HG03280 (cell line): ENCODE measurements around the gene MTAP.

Experiments
- ATAC-seq: cut with Tn5 transposase; IDR thresholded peaks from one replicate; pipeline ENCODE4 v1.9.1; 2021; ENCODE audit warnings: mild to moderate bottlenecking, moderate library complexity; ENCODE audit not compliant: unreplicated experiment

The MTAP gene

DNA sequence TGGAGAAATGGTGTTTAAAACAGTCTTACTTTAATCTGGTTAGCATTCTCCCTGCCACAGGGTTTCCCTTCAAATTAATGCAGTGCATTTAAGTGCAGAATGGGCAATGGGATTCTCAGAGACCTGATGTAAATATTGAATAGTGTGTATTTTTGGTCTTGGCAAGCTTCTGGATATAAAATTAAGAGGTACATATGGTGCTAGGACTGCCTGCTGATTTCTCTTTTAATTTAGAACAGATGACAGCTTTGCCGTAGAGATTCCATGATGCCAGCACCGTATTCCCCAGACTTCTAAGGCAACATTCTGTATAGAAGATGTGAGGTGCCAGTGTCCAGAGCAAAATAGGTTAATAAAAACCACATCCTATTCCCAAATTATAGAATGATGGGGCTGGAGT is 1.9 kb downstream of the MTAP start:
- ATAC-seq, result no peak

DNA sequence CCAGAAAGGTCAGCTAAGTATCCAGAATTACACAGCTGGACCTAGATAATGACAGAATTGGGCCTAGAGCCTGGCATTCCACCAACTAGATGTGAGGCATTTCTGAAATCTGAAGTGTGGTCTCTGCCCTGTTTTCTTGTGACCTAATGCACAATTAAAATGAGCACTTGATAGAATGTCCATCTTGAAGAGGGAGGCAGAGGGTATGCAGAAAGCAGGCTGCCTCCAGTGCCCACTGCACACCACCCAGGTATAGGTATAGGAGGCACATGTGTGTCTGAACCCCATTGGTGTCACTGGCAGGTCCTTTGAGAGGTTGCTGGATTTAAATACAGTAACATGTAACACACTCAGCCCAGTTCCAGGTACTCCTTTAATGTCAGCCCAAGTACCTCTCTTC is 2.4 kb downstream of the MTAP start:
- ATAC-seq, result no peak

DNA sequence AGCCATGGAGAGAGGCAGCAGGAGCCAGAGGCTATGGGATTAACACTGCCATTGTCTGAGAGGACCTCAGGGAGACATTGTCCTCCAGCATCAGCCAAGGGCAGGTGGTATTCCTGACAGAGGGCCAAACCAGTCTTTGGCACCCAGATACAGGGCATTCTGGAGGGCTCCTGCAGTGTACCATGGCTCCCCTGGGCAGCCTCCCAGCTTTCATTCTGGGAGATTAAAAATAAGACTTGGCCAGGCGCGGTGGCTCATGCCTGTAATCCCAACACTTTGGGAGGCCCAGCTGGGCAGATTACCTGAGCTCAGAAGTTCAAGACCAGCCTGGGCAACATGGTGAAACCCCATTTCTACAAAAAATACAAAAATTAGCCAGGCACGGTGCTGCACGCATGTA is 4.2 kb downstream of the MTAP start:
- no peak for ATAC-seq

DNA sequence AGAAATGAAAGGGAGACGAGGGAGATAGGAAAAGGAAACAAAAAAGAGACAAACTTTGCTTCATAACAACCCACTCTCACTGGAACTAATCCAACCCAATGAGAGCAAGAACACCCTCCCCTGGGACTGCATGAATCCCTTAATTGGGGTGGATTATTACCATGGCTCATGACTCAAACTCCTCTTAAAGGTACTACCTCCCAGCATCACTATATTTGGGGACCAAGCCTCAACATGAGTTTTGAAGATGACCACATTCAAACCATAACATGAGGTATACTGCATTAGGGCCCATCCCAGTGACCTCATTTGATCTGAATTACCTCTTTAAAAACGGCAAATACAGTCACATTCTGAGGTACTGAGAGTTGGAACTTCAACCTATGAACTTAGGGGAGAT is 8.0 kb downstream of the MTAP start:
- no peak for ATAC-seq

DNA sequence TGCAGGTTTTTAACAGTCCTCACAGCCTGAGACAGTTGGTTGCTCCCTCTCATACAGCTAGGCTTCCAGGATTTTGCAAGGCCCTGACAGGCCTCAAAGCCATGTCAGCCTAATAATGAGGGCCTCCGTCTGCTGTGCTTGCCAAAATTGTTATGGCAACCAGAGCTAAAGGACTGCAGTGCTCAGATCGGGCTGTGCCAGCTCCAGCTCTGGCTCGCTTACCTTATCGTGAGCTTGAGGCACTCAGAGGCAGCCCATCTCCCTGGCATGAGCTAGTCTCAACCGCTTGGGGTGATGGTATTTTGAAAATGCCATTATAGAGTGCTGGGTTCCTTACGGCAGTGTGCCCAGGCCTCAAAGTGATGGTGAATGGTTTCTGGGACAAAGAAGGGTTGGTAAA is 8.4 kb downstream of the MTAP start:
- no peak for ATAC-seq

DNA sequence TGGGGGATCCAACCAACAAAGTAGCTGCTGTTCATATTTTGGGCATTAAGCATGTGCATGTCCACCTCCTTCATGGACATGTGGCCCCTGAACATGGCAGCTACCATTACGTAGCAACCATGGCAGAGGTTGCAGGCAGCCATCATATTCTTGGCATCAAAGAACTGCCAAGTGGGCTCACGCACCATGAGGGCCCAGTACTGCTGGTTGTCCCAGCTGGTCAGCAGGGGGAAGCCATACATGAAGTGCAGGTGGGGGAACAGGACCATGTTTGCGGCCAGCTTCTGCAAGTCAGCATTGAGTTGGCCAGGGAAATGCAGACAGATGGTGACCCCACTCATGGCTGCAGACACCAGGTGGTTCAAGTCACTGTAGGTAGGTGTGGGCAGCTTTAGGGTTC is 9.5 kb downstream of the MTAP start:
- ATAC-seq, result no peak

DNA sequence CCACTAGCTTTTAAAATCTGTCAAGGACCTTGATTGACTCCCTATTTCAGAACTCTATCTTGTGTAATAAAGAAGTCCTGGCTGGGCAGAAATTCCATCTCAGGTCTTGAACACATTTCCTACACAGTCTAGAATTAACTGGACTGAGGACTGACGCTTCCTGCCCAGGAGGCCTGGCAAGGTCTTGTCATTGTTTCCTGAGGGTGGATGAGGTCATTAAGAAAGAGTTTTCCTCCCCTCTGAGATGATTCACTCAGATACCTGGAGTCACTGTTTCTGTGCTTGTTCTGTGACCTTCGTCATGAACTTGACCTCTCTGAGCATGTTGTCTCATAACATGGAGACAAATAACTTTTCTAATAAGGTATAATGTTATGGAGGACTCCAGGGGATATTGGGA is 10.0 kb downstream of the MTAP start:
- ATAC-seq, result no peak

DNA sequence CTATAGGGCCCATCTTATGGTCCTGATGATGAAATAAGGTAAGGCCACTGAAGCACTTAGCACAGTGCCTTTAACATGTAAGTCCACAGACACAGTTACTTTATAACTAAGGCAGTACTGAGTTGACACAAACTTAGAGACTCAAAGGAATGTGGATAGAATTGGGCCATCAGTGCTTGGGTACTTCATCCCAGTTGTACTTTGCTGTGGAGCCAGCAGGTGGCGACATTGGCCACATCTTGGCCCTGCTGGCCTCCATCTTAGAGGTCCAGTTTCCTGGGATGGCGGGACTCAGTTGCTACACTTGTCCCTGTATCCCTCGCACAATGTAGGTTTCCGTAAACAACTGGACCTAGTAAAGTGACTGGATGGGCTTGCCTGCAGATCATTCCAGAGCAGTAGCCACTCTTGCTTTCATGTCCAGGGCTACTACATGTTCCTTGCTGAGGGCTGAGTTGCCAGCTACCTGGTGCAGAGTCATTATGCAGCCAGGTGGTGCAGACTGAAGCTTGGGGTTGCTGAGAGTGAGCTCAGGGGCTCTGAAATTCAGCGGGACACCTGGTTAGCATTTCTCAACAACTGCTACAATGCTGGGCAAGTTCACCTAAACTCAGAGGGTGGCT is 10.6 kb downstream of the MTAP start:
- peak; percentile 60 for ATAC-seq

DNA sequence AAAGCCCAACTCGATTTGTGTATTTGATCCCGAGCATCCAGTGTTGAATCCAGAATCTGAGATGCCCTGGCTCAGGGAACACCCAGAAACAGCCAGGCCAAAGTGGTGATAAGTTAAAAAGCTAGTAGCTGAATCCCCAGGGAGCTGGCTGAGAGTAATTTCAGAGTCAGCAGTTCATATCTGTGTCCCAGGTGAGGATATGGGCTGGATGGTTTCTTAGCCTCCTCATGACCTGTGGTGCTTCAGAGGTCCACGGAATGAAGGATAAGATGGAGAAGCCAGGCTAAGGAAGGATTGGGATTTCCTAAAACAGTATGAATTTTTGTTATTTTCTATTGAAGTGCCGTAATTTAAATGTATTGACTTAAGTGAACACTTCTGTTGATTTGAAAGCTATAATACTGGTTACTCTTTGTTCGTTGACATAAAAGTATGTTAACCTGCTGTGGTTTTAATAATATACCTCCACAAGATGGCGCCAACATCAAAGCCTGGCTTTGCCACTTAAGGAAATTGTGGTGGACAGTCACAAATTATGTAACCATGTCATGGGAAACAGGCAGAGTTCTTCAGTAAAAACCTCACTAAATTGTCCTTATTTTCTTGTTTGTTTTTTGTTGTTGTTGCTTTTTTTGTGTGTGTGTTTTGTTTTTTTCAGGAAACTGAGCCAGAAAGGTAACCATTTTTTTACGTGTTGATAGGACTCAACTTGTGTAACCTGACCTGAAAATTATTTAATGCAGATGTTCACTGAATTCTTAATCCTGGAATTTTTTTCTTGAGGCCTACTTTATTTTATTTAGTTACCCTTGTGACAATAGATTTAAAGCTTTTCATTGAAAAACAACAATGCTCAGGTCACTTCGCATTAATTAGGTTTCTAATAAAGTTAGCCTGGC is 11.4 kb downstream of the MTAP start:
- peak; percentile 40 for ATAC-seq

DNA sequence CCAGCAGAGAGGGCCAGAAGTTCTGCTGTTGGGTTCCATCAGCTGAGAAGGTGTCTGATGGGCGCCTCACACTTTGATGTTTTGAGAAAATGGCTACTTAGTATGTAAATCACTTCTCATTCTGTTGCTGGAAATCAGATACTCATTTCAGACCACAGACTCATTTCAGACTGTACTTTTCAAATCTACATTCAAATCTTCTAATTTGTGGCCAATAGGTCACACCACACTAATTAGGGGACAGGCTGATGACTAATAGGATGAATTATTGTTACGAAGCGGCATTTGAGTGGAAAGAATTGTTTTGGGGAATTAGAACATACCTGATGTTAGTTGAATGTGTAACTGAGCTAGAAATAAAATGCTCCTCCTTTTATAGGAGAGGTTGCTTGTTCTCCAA is 13.2 kb downstream of the MTAP start:
- no peak for ATAC-seq

DNA sequence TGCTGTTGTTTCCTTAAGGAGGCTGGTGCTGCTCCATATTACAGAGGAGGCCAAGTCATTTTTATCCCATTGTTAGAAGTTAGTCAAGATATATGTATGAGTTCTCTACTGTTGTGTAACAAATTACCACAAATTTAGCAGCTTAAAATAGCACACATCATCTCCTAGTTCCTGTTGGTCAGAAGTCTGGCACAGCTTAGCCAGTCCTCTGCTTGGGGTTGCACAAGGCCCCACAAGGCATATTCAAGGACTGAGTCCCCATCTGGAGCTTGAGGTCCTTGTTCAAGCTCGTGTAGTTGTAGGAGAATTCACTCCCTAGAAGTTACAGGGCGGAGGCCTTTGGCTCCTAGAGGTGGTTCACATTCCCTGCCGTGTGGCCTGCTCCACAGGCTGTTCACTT is 14.7 kb downstream of the MTAP start:
- no peak for ATAC-seq

DNA sequence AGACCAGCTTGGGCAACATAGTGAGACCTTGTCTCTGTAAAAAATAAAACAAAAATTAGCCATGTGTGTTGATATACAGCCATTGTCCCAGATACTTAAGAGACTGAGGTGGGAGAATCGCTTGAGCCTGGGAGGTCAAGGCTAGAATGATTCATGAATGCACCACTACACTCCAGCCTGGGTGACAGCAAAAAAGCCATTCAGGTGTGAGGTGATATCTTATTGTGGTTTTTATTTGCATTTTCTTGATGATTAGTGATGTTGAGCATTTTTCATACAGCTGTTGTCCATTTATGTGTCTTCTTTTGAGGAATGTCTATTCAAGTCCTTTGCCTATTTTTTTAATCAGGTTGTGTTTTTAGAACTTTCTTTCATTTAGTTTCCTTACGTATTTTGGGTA is 23.2 kb downstream of the MTAP start:
- ATAC-seq, result no peak

DNA sequence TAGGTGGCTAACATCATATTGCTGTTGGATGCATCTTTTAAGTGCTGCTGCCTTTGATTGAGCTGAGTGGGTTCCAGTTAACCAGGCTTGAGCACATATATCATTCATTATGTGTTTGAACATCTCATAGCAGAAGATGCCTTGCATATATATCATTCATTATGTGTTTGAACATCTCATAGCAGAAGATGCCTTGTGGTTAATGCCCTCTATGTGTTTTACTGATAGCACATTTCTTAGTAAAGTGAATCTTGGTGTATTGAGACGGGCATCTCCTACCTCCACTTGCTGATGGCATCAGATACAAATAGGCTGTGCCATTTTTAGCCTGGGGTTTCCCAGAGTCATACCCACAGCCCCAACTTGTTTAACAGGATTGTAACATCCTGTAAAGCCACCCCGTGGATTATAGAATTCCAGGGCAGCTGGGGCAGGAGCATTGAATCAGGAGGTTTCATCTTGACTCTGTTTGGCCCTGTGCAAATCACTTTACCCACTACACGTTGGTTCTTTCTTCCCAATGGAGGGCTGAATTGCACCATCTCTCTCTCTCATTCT is 26.5 kb downstream of the MTAP start:
- no peak for ATAC-seq

DNA sequence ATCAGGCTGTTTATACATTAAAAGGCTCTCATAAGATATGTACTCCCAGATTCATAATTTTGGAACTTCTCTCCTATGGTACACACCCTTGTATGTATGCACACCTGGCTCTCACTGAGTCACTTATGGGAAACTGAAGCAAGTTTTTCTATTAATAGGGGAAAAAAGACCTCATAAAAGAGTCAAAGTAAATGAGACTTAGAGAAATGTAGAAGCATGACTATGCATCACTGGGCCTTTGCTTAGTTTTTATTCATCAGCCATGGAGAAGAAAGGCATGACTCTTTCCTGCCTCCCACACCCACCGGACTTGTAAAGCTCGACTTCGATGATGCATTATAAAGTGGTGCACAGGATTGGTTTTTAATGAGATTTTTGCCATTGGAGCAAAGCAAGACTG is 28.2 kb downstream of the MTAP start:
- no peak for ATAC-seq

DNA sequence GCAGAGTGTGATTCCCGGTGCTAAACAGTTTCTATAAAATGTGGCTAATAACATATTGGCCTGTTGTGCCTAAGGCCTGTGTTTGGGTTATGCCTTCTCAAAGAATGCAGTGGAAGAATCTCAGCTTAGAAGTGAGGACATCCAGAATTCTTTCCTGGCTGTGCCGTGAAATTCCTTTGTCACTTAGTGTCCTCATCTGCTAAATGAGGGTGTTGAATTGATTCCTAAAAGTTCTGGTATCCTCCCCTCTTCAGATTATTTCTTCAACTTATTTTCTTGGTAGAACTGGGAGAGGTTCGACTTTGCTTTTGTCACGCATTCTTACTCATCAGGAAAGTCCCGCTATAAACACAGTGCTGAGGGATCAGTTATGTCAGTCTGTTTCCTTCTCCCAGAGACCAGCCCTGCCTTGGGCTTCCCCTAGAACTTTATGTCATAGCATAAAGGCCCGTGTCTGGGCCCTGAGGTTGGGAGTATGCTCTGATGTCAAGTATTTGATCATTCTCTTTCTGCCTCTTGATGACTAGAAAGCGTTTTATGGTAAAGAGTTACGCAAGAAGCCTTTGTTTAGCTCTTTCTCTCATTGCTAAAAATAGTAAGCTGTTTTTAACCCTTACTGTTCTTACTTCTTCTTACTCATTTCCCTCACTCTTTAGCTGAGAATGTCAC is 29.5 kb downstream of the MTAP start:
- ATAC-seq, result peak; percentile 60

DNA sequence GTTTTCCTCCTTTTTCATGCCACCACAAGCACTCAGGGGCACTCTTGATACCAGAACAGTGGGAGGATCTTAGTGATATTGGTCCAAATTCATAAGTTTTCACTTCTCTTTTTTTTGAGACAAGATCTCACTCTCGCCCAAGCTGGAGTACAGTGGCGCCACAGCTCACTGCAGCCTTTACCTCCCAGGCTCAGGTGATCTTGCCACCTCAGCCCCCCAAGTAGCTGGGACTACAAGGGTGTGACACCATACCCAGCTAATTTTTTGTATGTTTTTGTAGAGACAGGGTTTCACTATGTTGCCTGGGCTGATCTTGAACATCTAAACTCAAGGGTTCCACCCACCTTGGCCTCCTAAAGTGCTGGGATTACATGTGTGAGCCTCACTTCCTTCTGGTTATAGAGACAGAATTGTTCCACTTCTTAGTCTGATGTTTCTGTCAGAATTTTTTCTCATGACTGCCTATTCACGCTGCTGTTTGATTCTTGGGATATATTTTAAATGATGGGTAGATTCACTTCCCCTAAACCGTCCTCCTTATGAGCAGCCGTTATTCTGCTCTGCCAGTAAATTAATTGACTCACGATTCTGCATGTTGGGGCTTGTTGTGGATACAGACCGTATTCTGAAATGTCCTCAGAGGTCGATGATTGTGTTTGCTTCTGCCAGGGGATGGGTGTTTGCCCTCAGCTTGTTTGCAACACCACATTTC is 30.8 kb downstream of the MTAP start:
- peak; percentile 71 for ATAC-seq

DNA sequence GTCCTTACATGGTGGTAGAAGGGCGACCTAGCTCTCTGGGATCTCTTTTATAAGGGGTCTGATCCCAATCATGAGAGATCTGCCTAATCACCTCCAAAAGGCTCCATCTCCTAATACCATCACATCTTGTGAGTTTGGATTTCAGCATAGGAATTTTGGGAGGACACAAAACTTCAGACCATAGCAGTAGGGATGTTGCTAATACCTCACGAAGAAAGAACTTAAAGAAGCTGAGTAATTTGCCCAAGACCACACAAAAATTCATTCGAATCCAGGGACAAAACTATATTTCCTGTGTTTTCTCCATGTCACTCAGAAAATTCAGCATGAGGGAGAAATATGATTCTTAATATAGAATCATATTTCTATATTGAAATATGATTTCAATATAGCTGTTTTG is 32.7 kb downstream of the MTAP start:
- ATAC-seq, result no peak

DNA sequence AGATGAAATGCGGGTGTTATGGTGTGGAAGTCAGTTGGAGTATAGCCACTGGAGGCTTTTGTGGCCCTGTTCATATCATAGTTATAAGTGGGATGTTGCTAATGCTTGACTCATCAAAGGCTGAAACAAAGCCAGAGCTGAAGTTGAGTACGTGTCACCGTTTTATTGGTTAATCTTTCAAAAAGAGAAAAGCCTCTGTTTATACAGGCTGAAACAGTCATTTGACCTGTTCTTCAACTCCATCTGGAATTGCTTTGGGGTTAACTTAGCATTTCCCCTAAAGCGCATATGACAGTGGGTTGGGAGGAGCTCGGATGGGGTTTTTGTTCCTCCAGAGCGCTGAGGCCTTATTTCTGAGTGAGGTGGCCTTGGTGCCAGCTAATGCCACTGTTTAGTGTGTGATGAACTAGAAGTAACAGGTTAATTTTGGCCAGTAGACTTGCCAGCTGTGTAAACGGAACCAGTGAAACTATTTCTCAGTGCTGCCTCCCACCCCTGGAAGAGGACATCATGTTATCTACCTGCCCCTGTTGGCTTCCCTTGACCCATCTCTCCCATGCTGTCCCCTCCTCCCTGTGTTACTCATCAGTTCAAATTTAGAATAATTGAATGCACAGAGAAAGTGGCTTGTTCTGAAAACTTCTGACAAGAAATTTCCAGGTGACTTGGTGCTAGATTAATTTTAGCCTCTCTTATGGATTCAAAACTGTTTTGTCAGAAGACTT is 34.2 kb downstream of the MTAP start:
- no peak for ATAC-seq

DNA sequence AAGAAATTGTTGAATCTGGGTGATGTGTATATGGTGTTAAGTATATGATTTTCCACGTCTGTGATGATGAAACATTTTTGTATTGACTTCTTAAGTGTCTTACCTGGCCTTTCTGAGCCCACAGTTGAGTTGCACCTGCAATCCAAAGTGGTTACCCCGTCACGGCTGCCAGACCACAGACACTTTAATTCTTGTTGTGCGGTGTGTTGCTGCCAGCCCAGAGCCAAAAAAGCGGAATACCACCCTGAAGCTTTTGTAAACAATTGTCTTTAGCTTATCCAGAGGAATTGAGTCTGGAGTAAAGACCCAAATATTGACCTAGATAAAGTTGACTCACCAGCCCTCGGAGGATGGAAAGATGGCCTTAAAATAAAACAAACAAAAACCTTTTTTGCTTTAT is 35.1 kb downstream of the MTAP start:
- no peak for ATAC-seq

DNA sequence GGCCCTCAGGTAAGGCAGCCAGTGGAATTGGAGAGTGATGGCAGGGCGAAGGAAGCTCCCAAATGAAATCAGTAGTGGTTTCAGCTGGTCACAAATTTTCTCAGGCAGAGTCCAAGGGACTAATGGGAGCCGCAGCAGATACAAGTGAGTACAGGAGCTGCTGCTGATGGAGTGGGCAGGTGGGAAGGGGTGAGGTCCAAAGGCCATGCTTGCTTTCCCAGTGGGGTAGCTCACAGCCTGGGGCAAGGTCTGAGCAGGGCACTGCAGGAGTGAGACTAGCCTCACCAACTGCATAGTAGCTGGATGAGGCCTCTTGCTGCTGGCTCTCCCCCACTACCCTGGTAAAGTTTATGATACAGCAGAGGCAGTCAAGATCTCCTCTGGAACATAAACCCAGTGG is 38.2 kb downstream of the MTAP start:
- ATAC-seq, result no peak
